Glomerular endothelial cell (primary cell): Measurements from ENCODE around the gene D2HGDH. TPM values are rescaled to one million over a fixed set of nuclear protein-coding genes. Genes with fewer than 3 reads are reported as not detected.
"Not testable (repeated sequence)": the region's sequence is repeated elsewhere in the genome, so short reads cannot be mapped to it uniquely, and the experiment has no call there.

Source experiments
- DNase-seq: peaks from one replicate; pipeline ENCODE4 v3.0.0-alpha.2; 2011; ENCODE audit warnings: low read depth, low spot score; ENCODE audit errors: extremely low read depth
- total RNA-seq: library from RNA; depleted of rRNA; stranded (reverse); fragments of >200 nt; gene quantifications from 2 replicates; pipeline ENCODE4 v1.2.3, GENCODE V29; 2015

The D2HGDH gene
- total RNA-seq, 1 donor from 2014 or later: 11.2 TPM

DNA sequence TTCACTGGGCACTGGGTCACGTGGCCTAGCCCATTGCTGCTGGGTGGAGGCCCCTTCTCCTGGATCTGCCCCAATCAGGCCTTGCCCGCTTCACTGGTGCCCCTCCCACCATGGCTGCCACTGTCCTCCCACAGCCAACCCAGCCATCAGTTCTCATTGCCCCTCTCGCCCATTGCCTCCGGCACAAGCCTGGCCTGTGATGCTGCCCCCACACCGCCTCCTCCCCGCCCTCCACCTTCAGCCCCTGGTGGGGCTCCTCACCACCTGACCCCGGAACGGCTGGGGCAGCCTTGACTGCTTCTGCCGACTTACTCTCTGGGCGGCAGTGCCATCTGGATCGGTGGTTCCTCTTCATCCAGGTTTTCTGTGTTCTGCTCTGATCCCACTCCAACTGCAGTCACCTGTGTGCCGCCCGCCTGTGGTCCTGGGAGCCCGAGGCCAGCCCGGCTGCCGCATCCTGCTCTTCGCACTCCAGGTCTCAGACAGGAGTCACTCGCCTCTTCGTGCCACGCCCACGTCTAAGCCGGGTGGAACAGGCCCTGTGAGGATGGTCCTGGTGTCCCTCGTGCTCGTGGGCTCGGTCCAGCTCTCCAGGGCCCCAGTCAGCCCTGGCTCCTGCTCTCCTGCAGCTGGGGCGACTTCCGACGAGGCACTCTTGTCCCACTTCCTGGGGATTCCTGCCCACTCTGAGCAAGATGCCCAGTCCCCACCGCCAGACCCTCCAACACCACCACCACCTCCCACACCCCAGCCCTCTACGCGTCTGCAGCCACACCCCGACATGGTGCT is 14.2 kb downstream of the D2HGDH start:
- no peak for DNase-seq

DNA sequence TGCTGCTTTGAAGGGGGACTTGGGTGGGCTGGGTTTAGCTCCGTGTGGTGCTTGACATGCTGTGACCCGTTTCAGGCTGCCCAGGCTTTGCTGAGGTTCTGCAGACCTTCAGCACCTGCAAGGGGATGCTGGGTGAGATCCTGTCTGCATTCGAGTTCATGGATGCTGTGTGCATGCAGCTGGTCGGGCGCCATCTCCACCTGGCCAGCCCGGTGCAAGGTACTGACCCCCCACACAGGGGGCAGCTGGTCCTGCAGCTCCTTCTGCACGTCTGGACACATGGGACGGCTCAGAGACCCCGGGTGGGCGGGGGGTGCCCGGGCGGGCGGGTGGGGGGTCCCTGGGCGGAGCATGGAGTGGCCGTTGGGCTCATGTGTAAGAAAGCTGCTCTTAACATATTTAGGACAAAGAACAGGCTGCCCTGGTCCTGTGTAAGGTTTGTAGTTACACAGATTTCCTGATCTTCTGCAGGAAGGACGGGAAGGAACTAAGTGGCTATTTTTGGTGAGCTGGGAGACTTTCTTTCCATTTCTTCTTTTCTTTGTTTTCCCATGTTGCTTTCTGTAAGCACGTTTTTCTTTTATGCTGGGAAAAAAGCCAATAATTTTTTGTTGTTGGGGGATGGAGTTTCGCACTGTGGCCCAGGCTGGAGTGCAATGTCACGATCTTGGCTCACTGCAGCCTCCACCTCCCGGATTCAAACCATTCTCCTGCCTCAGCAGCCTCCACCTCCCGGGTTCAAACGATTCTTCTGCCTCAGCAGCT is 15.8 kb downstream of the D2HGDH start:
- DNase-seq: no peak

DNA sequence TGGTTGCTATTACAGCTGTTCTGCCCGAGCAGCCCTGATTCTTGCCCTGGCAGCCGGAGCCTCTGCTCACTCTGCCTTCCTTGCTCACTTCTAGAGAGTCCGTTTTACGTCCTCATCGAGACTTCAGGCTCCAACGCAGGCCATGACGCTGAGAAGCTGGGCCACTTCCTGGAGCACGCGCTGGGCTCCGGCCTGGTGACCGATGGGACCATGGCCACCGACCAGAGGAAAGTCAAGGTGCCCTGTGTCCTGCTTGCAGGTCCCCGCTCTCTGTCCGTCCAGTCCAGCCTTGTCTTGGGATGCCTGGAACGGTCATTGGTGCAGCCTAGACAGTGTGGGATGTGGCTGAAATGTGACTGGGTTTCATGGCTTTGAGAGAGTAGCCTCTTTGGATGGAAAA is 16.7 kb downstream of the D2HGDH start:
- no peak for DNase-seq

DNA sequence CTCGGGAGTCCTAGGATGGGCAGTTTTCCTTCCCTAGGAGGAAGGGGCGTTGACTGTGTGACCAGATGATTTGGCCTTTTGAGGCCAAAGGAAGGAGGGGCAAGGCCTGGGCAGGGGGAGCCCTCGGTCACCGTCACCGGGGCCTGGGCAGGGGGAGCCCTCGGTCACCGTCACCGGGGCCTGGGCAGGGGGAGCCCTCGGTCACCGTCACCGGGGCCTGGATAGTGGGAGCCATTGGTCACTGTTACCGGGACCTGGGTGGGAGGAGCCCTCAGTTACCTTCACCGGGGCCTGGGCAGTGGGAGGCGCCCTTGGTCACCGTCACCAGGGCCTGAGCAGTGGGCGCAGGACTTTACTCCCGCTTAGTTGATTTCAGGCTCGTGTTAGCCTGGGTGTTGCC is 17.3 kb downstream of the D2HGDH start:
- DNase-seq: no peak

DNA sequence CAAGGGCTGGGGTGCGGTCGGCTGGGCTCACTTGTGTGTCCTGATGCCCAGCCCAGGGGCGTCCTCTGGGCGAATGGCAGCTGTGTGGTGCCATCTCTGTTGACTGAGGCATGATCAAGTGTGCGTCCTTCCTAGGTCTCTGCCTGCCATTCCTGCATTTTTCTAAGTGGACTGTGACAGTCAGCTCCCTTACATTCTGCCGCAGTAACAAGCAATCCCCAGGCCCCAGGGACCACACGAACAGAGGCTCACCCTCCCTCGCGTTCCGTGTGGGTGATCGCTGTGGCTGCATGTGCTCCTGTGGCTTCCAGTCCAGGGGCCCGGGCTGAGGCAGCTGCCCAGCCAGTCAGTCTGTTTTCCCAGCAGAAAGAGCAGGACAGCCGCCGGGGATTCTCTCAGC is 17.8 kb downstream of the D2HGDH start:
- no peak for DNase-seq

DNA sequence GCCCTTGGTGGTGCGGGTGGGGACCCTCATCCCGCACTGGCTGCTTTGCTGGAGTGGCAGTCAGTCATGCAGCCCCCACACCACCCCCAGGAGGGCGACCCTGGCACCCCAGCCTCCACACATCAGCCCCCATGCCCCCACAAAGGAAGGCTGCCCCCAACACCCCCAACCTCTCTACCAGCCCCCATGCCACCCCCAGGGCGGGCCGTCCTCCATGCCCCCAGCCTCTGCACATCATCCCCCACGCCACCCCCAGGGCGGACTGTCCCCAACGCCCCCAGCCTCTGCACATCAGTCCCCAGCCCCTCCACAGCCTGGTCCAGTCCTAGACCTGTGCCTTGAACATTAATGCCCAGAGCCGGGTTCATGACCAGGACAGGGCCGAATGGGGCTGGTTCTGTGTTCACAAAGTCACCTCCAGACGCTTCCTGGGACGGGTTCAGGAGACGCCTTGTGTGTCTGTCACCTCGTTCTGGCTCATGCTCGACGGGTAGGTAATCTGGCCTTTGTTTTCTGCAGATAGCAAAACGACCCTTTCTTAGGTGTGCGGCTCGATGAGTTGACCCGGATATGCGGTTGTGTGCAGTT is 18.4 kb downstream of the D2HGDH start:
- DNase-seq: no peak

DNA sequence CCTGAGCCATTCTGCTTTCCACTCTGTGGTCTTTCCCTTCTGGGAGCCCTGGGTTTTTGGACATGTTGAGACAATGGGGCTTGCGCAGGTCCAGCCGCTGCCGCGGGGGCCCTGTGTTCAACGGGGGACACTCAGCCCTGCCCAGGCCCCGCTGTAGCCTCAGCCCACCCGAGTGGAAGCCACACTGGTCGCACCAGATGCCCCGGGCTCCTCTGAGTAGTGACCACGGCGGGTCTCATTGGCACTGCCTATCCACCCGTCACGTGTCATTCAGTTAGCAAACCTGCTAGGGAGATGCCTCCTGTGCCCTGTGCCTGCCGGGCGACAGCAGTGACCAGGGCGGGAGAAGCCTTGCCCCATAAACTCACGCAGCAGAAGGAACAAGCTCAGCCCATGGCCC is 19.1 kb downstream of the D2HGDH start:
- DNase-seq: no peak

DNA sequence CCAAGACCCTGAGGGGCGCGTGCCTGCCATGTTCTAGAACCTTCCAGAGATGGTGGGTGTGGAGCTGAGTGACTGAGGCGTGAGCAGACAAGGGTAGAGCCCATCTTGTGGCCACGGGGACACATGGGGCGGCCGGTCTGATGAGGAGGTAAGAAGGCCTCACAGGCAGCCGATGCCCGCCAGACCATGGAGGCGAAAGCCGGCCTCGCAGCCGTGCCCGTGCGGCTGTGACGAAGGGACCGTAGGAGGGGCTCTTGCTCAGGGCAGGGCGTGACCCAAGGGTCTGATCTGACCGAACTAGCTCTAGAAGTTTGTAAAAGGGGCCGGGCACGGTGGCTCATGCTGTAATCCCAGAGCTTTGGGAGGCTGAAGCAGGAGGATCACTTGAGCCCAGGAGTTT is 19.6 kb downstream of the D2HGDH start:
- DNase-seq: no peak

DNA sequence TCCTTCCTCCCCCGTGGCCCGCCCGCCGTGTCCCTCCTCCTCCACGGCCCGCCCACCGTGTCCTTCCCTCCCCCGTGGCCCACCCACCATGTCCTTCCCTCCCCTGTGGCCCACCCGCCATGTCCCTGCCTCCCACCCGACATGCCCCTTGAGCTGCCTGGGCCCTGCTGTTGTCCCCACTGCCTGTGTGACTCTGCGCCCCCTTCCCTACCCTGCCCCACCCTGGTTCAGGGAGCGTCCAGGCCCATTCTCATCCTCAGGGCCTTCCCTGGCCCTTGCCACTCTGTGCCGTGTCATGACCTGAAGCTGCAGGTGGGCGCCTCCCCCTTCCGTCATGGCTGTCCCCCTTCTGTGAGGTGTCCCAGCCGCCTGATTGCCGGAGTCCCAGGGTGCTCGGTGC is 20.7 kb downstream of the D2HGDH start:
- no peak for DNase-seq

DNA sequence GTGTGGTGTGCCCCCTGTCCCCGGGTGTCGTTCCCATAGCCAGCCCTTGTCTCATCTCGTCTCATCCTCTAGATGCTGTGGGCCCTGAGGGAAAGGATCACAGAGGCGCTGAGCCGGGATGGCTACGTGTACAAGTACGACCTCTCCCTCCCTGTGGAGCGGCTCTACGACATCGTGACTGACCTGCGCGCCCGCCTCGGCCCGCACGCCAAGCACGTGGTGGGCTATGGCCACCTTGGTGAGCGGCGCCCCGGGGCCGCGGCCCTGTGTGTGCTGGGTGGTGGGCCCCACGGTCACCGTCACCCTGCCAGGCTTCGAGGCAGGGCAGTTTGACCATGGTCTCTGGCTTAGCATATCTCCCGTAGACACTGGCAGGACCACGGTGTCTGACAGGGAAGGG is 21.3 kb downstream of the D2HGDH start:
- no peak for DNase-seq

DNA sequence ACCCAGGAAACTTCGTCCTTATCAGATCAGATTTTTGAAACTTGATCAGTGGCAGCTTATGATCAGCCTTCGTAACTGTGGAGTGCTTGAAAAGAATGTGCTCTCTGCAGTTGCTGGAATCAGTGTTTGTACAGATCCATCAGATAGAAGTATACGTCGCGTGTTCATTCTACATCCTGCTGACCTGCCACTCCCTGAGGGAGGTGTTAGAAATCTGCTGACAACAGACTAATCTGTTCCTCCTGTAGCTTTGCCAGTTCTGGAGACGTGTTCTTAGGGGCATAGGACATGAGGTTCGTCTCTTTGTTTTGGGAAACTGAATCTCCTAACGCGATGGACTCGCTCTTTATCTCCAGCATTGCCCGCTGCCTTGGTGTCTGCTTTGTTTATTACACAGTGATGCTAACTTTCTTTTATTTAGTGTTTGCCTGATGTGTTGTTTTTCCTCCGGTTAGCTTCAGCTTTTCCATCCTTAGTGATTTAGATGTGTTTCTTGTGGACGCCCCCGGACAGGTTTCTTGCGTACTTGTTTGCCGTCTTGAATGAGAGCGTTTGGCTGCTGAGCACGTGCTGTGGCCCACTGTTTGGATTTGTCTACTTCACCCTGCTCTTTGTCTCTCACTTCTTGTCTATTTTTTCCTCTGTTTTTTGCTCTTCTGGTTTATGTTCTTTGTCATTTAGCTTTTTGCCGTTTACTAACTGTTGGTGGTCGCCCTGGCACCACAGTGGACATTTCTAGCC is 24.8 kb downstream of the D2HGDH start:
- no peak for DNase-seq

DNA sequence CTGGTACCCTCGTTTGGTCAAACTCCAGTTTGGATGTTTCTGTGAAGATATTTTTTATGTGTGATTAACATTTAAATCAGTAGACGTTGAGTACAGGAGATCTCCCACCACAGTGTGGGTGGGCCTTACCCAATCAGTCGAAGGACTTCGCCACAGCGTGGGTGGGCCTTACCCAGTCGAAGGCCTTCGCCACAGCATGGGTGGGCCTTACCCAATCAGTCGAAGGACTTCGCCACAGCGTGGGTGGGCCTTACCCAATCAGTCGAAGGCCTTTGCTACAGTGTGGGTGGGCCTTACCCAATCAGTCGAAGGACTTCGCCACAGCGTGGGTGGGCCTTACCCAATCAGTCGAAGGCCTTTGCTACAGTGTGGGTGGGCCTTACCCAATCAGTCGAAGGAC is 25.5 kb downstream of the D2HGDH start:
- not testable (repeated sequence) for DNase-seq

DNA sequence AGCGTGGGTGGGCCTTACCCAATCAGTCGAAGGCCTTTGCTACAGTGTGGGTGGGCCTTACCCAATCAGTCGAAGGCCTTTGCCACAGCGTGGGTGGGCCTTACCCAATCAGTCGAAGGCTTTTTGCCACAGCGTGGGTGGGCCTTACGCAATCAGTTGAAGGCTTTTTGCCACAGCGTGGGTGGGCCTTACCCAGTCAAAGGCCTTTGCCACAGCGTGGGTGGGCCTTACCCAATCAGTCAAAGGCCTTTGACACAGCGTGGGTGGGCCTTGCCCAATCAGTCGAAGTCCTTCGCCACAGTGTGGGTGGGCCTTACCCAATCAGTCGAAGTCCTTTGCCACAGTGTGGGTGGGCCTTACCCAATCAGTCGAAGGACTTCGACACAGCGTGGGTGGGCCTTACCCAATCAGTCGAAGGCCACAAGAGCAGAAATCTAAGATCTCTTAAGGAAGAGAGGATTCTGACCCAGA is 25.9 kb downstream of the D2HGDH start:
- DNase-seq: no peak

DNA sequence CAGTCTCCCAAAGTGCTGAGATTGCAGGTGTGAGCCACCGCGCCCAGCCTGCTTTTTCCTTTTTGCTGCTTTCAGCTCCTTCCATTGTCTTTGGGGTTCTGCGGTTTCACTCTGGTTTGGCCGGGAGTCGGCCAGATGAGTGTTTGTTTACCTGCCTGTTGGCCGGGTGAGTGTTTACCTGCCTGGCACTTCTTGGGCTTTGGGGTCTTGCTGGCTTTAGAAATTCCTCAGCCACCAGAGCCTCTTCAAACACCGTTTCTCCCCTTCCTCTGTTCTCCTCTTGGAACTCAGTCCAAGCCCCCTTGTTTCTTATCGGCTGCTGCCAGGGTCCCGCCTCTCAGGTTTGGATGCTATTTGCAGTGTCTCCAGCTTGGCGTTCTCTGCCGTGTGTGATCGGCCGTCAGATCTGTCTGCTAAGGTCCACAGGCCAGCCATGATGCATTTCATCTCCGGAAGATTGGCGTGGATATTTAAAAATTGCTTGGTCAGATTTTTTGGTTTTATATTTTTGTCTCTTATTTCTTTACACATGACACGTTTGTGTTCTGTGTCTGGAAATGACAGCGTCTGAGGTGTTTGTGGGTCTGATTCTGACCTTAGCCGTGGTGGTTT is 28.0 kb downstream of the D2HGDH start:
- no peak for DNase-seq

DNA sequence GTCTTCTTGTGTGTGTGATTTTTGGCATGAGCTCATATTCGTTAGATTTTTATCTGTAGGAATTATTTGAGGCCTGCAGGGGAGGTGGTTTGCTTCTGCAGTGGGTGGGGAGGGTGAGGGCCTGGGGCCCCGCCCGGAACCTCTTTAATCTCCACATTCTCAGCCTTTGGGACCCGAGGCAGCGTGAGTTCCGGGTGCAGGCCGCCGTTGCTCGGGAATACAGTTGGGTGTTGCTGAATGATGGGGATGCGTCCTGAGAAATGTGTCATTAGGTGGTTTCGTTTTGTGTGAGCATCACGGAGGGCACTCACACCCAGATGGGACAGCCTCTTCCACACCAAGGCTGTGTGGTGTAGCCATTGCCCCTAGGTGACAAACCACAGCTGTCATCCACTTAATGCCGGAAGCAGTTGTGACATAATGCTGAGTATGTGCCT is 28.5 kb downstream of the D2HGDH start:
- no peak for DNase-seq

DNA sequence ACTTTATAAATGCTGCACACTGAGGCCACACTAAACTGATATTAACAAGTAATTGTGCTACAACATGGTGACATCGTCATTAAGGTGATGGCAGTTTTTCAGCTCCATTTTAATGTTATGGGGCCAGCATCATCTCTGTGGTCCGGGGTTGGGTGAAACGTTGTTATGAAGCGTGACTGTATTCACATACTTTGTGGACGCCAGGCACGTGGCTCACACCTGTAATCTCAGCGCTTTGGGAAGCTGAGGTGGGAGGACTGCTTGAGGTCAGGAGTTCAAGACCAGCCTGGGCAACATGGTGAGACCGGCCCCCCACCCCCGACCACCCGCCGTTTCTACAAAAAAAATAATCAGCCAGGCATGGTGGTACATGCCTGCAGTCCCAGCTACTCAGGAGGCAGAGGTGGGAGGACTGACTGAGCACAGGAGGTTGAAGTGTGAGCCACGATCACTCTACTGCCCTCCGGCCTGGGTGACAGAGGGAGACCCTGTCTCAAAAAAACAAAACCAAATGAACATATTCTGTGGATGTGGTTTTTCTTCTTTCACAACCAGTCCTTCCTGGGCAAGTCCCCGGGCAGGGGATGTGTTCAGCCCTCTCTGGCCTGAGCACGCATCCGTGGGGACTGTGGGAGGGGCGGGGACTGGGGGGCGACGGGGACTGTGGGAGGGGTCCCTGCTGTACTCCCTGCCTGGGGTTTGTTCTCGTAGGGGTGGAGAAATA is 29.3 kb downstream of the D2HGDH start:
- DNase-seq: no peak

DNA sequence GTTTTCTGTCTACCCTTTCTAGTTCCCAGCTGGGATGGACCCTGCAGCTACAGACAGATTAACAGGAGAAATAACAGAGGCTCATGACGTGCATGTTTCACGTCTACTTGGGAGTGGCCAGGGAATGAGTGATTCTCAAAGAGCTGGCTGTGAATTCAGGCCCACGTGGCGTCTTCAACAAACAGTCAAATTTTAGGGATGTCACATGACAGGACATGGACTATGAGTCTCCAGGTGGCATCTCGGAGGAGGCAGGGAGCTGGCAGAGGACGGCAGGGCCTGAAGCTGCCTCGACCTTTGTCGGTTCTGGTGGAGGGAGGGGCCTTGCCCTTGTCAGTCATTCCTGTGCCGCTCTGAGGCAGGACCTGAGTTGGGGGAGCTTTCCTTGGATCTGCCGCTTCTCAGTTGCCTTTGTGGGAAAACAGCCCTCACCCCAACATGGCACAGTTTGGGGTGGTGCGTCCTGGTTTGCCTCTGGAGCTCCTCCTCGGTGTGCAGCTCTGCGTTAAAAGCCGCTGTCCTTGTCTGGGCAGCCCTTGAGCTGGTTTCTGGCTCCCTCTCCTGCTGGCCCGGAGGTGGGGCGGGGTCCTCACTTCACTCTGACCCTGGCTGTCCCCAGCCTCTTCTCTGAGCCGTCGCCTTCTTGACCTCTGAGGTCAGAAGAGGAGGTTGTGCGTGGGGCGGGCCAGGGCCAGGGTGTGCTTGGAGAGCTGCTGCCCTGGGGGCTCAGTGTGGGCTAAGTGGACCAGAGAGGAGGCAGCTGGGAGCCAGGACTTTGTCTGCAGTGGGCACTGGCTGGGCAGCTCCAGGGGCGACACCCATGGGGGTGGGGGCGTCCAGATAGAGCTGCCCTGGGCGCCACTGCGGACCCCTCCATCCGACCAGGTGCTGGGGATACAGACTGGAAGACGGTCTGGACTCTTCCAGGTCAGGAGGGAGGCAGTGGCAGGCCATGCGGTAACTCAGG is 30.1 kb downstream of the D2HGDH start:
- no peak for DNase-seq

DNA sequence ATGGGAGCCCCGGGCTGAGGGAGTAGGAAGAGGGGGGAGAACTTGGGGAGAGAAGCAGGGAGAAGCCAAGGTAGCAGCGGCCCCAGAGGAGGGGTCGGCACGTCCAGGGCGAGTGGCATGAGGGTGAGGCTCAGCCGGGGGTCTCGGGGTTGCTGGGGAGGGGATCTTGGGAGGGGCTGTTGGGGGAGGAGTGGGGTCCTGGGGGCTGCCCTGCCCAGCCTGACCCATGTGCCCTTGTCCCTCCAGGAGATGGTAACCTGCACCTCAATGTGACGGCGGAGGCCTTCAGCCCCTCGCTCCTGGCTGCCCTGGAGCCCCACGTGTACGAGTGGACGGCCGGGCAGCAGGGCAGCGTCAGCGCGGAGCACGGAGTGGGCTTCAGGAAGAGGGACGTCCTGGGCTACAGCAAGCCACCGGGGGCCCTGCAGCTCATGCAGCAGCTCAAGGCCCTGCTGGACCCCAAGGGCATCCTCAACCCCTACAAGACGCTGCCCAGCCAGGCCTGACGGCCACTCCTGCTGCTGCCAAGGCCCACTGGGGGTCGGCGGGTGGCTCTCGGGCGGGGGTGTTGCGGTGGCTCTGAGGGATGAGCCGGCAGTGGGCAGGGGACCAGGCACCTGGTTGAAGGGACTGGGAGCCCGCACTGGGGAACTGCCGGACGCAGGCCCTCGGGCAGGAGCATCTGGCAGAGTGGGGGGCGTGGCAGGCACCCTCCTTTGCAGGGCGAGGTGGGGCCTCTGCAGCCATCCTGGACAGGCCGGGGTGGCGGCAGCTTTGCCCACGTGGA is 33.2 kb downstream of the D2HGDH start:
- no peak for DNase-seq
